ENCODE data around the gene CFAP299.

GRCh38 chr4:80781431-80781830 is 445.9 kb downstream of the CFAP299 start:
- TF ChIP-seq POLR2AphosphoS5 (IDR thresholded peaks at IDR 0.05; ENCODE audit: low read depth, low read length) (no peak), POU2F2 (IDR thresholded peaks at IDR 0.05; ENCODE audit: low read depth, low read length) (no peak), POLR2A (IDR thresholded peaks at IDR 0.05; ENCODE audit: low read depth, low read length) (no peak), SPI1 (IDR thresholded peaks at IDR 0.05; ENCODE audit: low read depth, low read length) (no peak), TAF1 (IDR thresholded peaks at IDR 0.05; ENCODE audit: low read depth, low read length) (no peak)

Measured in GM12891 (cell line).